ENCODE results near the gene SMARCAL1.

SMARCAL1 gene

DNA sequence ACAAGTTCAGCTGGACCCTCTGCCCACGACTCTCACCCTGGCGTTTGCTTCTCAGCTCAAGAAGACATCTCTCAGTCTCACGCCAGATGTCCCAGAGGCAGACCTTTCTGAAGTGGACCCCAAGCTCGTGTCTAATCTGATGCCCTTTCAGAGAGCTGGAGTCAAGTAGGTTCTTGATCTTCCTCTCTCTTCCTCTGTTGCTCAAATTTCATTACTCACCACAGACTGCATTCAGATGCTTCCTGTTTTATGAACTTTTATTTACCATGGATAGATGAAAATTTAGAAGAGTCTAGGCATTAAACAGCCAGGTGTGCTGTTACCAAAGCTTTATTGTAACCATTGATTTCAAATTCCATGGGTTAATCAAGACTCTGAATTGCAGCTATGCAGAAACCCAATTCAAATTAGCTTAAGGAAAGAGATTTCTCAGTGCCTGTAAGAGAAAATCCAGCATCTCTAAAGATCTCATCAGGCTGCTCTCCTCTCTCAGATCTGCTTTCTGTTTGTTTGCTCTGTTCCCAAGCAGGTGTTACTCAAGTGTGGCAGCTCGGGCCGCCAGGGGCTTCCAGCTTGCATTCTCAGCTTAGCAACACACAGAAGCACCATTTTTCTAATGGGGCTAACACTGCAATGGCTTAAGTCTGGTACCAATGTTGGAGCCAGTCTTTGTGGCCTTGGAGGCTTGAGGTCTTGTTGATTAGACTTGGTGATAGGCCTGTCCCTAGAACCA, 16.5 kb downstream of the SMARCAL1 start:
- DNase-seq (ENCODE audit: low spot score) = no peak

DNA sequence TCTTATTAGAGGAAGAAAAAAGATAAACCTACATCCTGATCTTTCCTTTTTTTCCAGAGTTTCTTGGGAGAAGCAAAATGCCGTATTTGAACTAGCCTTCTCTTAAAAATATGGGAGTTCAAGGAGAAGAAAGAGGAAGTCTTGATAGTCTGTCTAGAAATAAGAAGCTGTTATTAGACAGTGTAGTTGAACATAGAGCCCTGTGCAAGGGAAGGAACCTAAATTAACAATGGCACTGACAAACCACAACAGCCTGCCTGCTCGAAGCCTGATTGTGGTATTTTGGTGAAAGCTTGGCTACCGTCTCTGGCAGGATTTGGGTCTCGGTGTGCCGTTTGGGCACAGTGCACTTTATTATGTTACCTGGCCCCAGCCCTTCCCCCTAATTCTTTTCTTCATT, 17.1 kb downstream of the SMARCAL1 start:
- no peak for DNase-seq (ENCODE audit: low spot score)

DNA sequence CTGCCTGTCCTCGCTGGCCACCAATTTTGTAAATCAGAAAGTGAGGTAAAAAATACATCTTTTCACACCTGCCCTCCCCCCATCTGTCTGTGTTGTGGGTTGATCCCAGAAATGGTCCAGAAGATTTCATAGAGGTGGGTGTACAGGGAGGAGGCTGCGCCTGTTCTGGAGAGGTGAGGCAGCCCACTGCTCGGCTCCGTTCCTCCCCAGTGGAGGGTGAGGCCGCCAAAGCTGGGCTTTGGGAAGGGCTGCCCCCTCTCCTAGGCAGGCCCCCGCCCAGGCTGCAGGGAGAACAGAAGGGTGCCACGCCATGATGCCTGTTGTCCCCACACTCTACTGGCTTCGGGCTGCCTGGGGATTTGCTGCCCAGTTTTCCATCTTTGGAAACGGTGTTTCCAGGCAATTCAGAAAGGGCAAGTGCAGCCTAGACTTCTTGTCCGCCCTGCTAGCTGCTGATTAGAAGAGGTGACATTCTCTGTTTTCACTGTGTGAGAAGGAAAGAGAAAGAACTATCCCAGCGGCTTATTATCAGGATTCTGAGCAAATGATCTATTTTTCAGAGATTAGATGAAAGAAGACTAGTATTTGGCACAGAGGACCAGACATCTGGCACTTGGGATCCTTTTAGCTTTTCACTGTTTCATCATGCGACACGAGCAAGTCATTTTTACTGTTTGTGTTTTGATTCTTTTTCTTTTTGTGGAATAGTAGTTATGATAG, 18.7 kb downstream of the SMARCAL1 start:
- DNase-seq (ENCODE audit: low spot score) = no peak

DNA sequence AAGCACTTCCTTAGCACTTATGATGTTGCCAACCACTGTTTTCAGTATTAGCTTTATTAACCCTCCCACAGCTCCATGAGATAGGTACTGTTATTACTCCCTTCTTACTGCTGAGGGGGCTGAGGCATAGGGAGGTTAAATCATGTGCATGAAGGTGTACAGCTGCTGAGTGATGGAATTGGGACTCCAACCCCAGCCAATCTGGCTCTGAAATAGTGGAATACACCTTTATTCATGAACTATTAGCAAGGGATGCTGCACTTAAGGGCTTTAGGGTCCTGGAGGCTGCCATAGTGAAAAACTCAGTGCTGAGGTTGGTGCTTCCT, 19.2 kb downstream of the SMARCAL1 start:
- no peak for DNase-seq (ENCODE audit: low spot score)

DNA sequence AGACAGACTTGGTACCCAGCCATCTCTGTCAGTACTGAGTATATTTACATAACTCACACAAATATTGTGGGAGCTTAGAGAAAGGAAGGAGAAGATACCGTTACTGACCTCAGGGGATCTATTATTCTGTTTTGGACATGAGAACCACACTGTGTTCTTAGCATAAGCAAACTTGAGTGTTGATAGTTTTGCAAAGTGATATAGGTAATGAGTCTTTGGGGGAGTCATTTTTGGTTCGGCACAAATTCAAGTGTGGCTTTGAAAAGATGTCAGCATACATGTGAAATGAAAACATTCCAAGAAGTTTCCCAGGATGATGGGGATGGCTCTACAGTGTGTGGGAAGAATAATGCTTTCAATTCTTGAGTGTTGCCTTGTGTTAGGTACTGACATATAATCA, 24.1 kb downstream of the SMARCAL1 start:
- no peak for DNase-seq (ENCODE audit: low spot score)

DNA sequence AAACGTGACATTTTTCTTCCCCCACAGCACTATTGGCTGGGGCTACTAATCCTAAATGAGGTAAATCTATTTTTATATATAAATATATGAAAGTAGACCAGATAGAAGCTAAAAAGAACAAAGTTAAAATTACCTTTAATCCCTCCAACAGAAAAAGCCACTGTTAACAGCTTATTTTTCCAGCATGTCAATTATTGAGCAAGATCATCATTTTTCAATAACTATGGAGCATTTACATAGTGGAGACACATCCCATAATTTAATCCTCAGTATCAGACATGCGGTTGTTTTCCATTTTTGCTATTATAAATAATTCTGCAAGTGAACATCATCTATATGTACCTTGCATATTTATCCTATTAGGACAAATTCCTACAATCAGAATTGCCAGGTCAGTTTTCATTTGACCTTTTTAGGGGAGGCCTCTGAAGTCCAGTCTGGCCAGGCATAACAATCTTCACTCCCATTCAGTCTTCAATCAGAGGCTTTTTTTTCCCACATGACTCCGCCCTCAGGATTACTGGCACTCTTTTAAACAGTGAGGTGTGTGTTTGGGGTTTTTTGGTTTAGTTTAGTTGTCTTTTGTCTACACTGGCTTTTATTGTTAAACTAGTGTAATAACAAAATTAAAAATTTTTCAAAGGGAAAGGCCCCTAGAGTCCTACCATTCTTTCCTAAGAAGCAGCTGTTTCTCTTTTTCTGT, 29.2 kb downstream of the SMARCAL1 start:
- DNase-seq (ENCODE audit: low spot score) = no peak

DNA sequence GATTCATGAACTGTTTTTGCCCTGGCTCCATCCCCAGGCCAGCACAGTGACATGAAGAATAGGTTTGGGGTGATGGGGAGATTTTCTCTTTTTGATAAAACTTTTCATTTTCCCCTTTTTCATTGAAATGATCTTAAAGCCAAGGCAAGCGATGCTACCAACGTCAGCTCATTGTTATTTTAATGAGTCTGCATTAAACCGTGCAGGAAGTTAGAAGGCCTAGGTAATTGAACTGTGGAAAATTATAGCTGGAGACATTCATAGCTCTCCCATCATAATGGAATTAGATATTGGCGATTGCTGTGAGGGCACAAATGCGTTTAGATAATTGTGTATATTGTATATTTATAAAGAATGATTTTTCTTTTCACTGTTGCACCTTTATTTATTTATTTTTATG, 33.2 kb downstream of the SMARCAL1 start:
- no peak for DNase-seq (ENCODE audit: low spot score)

DNA sequence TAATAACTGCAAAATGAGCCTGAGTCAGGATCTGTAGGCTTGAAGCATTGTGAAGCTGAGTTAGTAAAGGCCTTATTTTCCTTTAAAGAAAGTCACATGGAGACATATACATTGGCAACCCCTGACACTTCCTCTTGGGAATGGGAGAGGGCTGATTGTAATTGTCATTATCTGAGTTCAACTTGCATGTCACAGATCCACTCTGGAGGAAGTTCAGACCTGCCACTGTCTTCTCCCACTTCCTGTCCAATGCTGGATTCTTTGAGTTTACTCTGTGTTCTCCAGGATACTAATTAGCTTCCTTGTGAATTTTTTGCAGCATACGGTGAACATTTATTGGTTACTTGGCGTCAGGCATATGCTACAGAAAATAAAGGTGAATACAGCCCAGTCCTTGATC, 34.1 kb downstream of the SMARCAL1 start:
- DNase-seq (ENCODE audit: low spot score) = no peak

DNA sequence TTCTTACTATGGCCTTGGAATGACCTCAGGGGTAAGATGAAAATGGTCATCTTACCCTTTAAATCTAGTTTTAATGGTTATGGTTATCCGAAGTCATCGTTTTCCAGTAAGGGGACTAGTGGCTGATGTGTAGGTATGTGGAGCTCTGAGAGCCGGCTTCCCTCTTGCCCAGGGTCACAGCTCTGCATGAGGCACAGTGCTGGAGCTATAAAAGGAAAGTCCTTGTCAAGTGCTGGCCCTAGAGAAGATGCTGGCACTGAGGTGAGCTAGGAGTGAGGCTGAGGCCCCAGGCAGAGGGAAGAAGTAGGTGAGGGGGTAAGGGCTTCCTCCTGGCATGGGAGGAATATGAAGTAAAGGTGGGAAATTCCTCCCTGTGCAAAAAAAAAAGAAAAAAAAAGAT, 35.0 kb downstream of the SMARCAL1 start:
- no peak for DNase-seq (ENCODE audit: low spot score)

DNA sequence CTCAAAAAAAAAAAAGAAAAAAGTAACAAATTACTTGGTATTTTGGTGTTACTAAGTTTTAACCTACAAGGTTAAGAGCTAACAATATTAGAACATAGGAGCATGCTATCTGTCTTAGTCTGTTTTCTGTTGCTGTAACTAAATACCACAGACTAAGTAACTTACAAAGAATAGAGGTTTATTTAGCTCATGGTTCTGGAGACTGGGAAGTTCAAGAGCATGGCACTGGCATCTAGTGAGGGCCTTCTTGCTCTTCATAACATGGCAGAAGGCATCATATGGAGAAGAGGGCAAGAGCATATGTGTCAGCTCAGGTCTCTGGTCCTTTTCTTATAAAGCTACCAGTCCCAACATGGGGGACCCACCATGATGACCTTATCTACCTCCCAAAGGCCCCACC, 36.5 kb downstream of the SMARCAL1 start:
- no peak for DNase-seq (ENCODE audit: low spot score)

DNA sequence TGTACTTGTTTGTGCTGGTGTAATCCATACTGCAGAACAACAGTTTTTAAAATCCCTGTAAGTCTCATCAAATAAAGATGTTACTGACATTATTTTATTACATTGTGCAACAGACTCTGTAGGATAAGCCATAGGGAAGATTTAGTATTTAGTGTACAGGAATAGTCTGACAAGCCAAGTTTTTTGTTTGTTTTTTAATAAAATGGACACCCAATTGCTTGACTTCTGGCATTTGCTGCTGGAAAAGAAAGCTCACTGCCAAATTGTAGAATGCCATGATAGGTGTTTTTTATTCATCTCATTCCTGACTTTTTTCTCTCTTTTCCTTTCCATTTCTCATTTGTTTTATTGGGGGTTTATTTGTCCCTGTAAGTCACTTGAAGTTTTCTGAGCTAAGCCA, 38.1 kb downstream of the SMARCAL1 start:
- DNase-seq (ENCODE audit: low spot score) = no peak

DNA sequence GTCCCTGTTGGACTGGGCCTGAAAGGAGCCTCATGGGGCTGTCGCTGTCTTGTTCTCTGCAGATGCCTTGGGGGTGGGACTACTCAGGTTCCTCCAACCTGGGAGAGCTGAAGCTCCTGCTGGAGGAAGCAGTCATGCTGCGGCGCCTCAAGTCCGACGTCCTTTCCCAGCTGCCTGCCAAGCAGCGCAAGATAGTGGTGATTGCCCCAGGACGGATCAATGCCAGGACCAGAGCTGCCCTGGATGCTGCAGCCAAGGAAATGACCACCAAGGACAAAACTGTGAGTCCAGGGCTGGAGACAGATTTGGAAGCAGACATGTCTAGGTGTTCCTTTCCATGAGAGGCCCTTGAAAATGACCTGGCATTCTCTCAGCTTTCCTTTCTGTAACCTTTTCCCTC, 38.5 kb downstream of the SMARCAL1 start:
- DNase-seq (ENCODE audit: low spot score) = no peak

DNA sequence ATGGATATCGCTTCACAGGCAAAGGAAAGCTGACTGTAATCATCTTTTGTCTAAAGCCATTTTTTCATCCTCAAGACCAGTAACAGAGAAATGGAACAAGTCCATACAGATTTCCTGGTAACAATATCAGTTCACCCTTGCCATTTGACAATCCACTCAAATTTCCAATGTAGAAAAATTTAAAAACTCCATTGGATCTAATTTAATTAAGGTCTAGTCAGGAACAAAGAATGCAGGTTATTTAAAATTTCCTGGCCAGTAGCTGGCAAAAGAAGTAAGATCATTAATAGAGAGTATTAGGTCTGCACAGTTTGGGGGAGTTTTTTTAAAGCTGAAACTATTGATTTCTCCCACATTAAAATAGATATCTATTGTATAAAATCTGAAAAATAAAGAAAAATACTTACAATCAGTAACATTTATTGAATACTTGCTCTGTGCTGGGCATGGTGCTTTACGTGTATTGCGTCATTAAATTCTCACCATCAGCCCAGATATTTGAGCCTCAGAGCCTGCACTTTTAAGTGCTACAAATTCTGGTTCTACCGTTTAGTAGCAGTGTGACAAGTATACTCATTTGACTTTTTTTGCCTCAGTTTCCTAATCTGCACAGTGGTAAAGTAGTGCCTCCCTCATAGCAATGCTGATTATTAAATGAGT, 41.8 kb downstream of the SMARCAL1 start:
- no peak for DNase-seq (ENCODE audit: low spot score)

DNA sequence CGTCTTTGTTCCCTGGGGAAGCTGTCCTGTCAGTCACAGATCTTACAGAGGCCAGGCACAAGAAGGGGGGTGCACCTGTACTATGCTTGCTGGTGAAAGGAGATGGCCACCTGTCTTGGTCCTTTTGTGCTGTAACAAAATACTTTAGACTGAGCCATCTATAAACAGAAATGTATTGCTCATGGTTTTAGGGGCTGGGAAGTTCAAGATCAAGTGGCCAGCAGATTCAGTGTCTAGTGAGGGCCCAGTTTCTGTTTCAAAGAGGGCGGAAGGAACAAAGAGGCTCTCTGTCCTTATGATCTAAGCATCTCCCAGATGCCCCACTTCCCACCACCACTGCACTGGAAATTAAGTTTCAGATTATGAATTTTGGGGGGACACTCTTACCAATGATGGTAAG, 50.9 kb downstream of the SMARCAL1 start:
- DNase-seq (ENCODE audit: low spot score) = no peak

DNA sequence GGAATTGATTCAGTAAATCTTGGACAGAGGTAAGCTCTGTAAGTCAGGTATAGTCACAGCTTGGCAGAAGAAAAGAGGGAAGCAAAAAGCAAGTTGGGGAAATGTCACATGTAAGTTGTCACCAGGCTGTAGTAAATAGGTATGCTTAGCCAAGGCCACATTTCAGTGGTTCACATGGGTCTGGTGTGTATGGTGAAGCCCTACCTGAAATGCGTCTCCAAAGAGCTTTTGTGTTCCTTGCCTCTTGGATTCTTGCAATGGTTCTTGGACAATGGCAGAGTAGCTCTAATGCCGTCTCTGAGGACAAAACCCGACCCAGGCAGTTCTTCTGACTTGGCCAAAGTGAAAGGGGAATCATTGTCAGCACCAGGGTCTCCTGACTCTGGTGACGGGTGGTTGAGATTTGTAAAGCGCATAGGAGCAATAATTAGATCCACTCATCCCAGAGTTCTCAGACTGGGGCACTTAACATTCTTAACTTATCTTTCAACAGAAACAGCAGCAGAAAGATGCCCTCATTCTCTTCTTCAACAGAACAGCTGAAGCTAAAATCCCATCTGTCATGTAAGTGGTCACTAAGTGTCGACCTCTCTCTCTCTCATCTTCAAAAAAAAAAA, 51.9 kb downstream of the SMARCAL1 start:
- no peak for DNase-seq (ENCODE audit: low spot score)

DNA sequence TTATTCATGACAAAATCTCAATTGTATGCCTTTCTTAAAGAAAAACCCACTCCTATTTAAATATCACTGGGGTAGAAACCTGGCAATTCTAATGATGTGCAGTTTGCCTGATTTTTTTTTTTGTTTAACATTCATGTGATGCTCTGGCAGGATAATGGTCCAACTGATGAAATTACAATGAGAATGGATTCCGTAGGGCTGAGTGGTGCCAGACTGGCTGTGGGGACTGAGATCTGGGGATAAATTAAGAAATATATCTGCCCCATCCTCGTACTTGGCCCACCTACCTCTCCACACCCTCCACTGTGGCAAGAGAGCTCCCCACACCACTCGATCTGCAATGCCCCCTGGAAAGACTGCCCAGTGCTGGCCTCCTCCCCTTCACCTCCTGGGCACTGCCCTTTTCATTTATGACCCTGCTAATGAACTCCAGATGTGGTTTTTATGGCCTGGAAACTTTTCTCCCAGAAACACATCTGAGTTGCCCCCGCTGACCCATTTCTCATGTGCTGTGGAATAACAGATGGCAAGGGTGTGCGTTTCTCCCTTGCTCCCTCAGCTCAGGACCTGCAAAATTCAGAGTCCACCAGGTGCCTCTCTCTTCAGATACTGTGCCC, 53.4 kb downstream of the SMARCAL1 start:
- DNase-seq (ENCODE audit: low spot score) = no peak

DNA sequence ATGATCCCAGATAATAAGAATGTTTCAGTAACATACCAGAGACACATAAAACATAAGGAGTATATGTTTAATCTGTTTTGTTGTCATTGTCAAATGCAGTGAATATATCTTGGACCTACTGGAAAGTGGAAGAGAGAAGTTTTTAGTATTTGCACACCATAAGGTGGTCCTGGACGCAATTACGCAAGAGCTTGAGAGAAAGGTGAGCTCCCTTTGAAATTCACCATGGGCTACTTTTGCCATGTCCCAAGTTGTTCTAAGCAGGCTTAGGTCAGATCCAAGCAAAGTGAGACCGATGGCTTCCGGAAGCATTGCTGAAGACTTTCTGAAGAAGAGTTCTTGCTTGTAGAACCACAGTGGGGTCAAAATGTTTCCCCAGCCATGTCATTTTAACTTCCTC, 55.6 kb downstream of the SMARCAL1 start:
- DNase-seq (ENCODE audit: low spot score) = no peak

DNA sequence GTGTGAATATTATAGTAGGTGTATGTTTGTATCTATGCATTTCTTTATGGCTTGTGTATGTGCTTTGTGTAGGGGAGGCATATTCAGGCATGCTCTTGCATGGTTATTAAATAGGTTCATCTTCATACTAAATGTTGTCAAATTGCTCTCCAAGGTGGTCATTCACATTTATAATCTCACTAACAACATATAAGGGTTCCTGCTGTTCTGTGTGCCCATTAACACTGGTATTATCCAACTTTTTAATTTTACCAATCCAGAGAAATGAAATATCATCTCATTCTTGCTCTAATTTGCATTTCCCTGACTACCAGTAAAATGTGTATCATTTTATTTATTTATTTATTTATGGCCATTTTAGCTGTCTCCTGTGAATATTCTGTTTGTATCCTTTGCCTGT, 57.4 kb downstream of the SMARCAL1 start:
- DNase-seq (ENCODE audit: low spot score) = no peak

DNA sequence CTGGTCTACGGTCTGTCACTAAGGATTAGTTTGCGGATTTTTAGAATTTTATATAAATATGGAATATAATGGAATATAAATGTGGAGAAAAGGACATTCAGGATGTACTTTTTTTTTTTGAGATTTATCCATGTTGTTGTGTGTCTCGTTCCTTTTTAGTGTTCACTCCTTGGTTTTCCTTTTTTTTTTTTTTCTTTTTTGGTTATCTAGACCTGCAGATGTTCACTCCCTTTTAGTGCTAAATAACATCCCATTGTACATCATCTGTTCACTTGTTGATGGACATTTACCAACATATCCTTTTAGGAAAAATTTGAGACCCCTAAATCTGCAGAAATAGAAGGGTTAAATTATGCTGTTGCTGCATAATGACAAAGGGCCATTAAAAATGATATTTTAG, 60.9 kb downstream of the SMARCAL1 start:
- no peak for DNase-seq (ENCODE audit: low spot score)

DNA sequence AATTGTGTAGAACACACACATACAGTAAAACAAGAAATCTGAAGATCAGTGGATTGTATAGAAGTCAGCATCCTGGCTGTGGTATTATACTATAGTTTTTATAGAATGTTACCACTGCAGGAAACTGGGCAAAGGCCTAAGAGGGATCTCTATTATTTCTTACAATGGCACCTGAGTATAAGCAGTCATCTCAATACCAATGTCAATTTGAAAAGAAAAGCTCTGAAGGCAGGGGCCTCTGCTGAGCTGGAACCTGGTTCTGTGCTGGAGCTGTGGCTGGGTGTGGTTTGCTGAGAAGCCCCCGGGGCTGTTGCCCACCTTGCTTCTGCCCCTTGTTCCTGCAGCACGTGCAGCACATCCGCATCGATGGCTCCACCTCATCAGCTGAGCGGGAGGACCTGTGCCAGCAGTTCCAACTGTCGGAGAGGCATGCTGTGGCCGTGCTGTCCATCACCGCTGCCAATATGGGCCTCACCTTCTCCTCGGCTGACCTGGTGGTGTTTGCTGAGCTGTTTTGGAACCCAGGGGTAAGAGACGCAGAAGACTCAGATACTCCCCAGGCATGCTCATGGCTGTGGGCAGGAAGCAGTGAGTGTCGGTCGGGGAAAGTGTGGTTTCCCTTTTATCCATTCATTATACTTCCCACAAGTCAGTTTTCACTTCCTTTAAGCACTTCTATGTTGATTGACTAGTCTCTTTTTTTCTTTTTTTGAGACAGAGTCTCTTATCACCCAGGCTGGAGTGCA, 62.8 kb downstream of the SMARCAL1 start:
- no peak for DNase-seq (ENCODE audit: low spot score)

DNA sequence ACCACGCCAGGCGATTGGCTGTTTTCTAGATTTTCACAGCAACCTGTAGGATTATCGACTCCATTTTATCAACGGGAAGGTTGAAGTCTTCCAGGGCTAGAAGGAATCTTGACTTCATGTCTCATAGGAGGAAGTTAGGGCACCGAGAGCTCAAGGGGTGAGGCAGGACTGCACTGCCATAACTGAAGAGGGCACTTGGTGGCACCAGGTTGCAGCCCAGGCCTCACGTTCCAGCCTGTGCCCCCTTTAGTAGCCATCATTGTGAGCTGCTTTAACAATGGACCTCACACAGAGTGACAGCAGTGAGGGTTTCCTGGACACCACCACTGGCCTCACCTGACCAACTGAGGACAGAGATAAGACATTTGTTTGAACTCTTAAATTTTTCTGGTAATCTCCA, 63.5 kb downstream of the SMARCAL1 start:
- no peak for DNase-seq (ENCODE audit: low spot score)

Measured in HuH-7 (cell line).